Measurements from ENCODE around the gene FMNL2. TPM values are rescaled to one million over a fixed set of nuclear protein-coding genes. Genes with fewer than 3 reads are reported as not detected.
A peak's percentile ranks its signal among the peaks of the same experiment; 100 is the strongest.

Gene FMNL2
- polyA plus RNA-seq, 1 donor: 35.3 TPM

DNA sequence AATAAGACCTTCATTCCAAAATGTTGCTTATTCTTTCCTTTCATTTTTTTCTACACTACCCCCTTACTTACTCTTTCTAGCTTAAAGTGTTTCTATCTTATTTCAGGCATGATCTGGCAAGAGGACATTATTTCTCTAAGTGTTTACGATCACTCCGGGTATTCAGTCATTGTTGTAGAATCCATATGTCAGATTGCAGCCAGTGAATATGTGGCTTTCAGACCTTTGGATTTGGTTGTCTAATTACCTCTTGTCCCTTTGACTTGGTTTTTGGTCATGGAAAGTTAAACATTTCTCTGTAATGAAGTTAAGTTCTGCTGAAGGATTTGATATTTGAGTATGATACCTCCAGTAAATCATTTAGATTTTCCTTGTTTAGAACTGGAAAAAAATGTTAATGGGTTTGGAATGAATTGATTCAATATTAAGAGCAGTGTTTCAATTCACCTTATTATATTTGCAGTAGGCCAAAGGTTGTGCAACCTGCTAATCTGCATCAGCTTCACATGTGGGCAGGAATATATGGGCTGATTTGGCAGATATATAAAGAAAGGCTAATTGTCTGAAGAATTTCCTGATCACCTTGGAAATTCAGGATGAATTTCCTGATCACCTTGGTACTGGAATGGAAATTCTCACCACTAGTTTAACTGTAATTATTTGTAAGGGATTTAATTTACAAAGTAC is 227.4 kb downstream of the FMNL2 start:
- Histone ChIP-seq H3K9me3 (ENCODE audit: control insufficient read depth, low read depth, low read length) (no peaks in the 10 kb centered on the region), H3K4me1 (ENCODE audit: control insufficient read depth, insufficient read depth, low read length) (no peaks in the 10 kb centered on the region), H3K36me3 (ENCODE audit: control insufficient read depth, insufficient read depth, low read length) (peaks cover 8% of the 10 kb centered on the region), H3K4me3 (ENCODE audit: low read length) (no peak overlapping the region), H3K27me3 (ENCODE audit: control insufficient read depth, insufficient read depth, low read length) (no peaks in the 10 kb centered on the region), H3K27ac (ENCODE audit: low read length) (no peak overlapping the region)
- DNase-seq: peak in 1 of 2 donors; percentile 46
- no CpG with 5 or more reads among the region's 2 CpGs for WGBS (ENCODE audit: insufficient coverage, low lambda C conversion rate)

- WGBS (ENCODE audit: insufficient coverage, low lambda C conversion rate): no CpG with 5 or more reads among the region's 5 CpGs
- no peaks in the 10 kb centered on the region for H3K4me1 ChIP-seq (ENCODE audit: control insufficient read depth, insufficient read depth, low read length)
- H3K36me3 ChIP-seq (ENCODE audit: control insufficient read depth, insufficient read depth, low read length): peaks cover 8% of the 10 kb centered on the region
- DNase-seq: peak in 1 of 2 donors; percentile 49
- no peak overlapping the region for H3K27ac ChIP-seq (ENCODE audit: low read length)
- no peaks in the 10 kb centered on the region for H3K9me3 ChIP-seq (ENCODE audit: control insufficient read depth, low read depth, low read length)
- no peak overlapping the region for H3K4me3 ChIP-seq (ENCODE audit: low read length)
- no peaks in the 10 kb centered on the region for H3K27me3 ChIP-seq (ENCODE audit: control insufficient read depth, insufficient read depth, low read length)
These were observed 228.8 kb downstream of the FMNL2 start for GRCh38 chr2:152563764-152564163.

GRCh38 chr2:152564754-152565551 is 230.0 kb downstream of the FMNL2 start:
- DNase-seq: no peak
- no peak overlapping the region for H3K27ac ChIP-seq (ENCODE audit: low read length)
- peaks cover 5% of the 10 kb centered on the region for H3K36me3 ChIP-seq (ENCODE audit: control insufficient read depth, insufficient read depth, low read length)
- no peaks in the 10 kb centered on the region for H3K4me1 ChIP-seq (ENCODE audit: control insufficient read depth, insufficient read depth, low read length)
- H3K27me3 ChIP-seq (ENCODE audit: control insufficient read depth, insufficient read depth, low read length): no peaks in the 10 kb centered on the region
- WGBS (ENCODE audit: insufficient coverage, low lambda C conversion rate): 100% methylated on average over 1 of the region's 4 CpGs
- H3K4me3 ChIP-seq (ENCODE audit: low read length): no peak overlapping the region
- no peaks in the 10 kb centered on the region for H3K9me3 ChIP-seq (ENCODE audit: control insufficient read depth, low read depth, low read length)

DNA sequence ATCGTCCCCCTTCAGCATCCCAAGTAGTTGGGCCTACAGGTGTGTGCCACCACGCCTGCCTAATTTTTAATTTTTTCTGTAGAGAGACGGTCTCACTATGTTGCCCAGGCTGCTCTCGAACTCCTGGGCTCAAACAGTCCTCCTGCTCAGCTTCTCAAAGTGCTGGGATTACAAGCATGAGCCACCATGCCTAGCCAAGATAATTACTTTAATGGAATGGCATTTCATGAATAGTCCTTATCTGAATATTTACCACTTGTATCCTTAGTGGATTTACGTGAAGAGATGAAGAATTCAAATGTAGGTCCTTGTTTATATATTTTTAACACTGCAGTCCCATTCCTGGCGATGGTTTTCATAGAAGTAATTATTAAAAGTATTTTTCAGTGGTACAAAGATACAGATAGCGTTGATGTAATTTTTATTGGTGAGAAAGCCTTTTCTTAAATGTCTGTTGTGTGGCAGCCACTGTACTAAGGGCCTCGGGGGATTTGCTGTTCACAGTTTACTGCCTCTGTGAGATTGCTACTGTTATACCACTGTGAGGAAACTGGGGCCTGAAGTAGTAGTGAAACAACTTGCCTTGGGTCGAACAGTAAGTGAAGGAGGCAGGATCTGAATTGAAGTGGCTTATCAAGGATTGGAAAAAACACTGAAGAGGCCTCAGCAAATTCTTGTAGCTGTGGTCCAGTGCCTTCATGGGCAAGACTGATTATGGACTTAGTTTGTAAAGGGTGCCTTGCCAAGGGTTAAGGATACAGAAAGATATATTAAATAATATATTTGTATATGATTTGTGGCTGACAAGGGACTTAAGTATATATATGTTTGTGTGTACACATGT is 231.1 kb downstream of the FMNL2 start:
- Histone ChIP-seq H3K27ac (ENCODE audit: low read length) (no peak overlapping the region), H3K4me1 (ENCODE audit: control insufficient read depth, insufficient read depth, low read length) (no peaks in the 10 kb centered on the region)
- 73% methylated on average over 3 of the region's 9 CpGs for WGBS (ENCODE audit: insufficient coverage, low lambda C conversion rate)

GRCh38 chr2:152566728-152567069 is 231.7 kb downstream of the FMNL2 start:
- Histone ChIP-seq H3K4me3 (ENCODE audit: low read length) (no peak overlapping the region), H3K27me3 (ENCODE audit: control insufficient read depth, insufficient read depth, low read length) (no peaks in the 10 kb centered on the region), H3K4me1 (ENCODE audit: control insufficient read depth, insufficient read depth, low read length) (no peaks in the 10 kb centered on the region), H3K36me3 (ENCODE audit: control insufficient read depth, insufficient read depth, low read length) (no peaks in the 10 kb centered on the region), H3K27ac (ENCODE audit: low read length) (no peak overlapping the region), H3K9me3 (ENCODE audit: control insufficient read depth, low read depth, low read length) (no peaks in the 10 kb centered on the region)
- no peak for DNase-seq
- 85% methylated on average over 3 of the region's 5 CpGs for WGBS (ENCODE audit: insufficient coverage, low lambda C conversion rate)

More for the DNA sequence above, 231.1 kb downstream of the FMNL2 start:
- Histone ChIP-seq H3K36me3 (ENCODE audit: control insufficient read depth, insufficient read depth, low read length) (peaks cover under 1% of the 10 kb centered on the region), H3K27me3 (ENCODE audit: control insufficient read depth, insufficient read depth, low read length) (no peaks in the 10 kb centered on the region), H3K4me3 (ENCODE audit: low read length) (no peak overlapping the region), H3K9me3 (ENCODE audit: control insufficient read depth, low read depth, low read length) (no peaks in the 10 kb centered on the region)
- DNase-seq: no peak

- DNase-seq: no peak
- no peak overlapping the region for H3K4me3 ChIP-seq (ENCODE audit: low read length)
- H3K27ac ChIP-seq (ENCODE audit: low read length): no peak overlapping the region
- H3K9me3 ChIP-seq (ENCODE audit: control insufficient read depth, low read depth, low read length): no peaks in the 10 kb centered on the region
- no peaks in the 10 kb centered on the region for H3K36me3 ChIP-seq (ENCODE audit: control insufficient read depth, insufficient read depth, low read length)
- H3K4me1 ChIP-seq (ENCODE audit: control insufficient read depth, insufficient read depth, low read length): no peaks in the 10 kb centered on the region
- no CpG with 5 or more reads among the region's 3 CpGs for WGBS (ENCODE audit: insufficient coverage, low lambda C conversion rate)
- H3K27me3 ChIP-seq (ENCODE audit: control insufficient read depth, insufficient read depth, low read length): no peaks in the 10 kb centered on the region
These were observed 233.6 kb downstream of the FMNL2 start for GRCh38 chr2:152568531-152568930.

DNA sequence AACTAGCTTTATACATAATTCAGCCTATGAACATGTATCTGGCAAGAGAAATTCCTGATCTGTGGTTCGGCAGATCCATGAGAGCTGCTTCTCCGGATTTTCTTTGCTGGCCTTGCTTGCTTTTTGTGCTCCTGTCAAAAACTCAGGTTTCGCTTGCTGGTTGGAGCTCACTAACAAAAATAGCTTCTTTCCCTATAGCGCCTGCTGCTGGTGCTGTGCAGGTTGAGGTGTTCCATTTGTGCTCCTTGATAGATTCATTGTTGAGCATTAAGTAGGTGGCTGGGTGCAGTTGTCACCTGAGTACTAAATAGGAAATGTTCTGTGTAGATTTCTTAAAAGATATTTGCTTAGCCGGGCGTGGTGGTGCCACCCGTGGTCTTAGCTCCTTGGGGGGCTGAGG is 234.2 kb downstream of the FMNL2 start:
- DNase-seq: no peak
- 80% methylated on average over 3 of the region's 7 CpGs for WGBS (ENCODE audit: insufficient coverage, low lambda C conversion rate)
- Histone ChIP-seq H3K36me3 (ENCODE audit: control insufficient read depth, insufficient read depth, low read length) (no peaks in the 10 kb centered on the region), H3K4me3 (ENCODE audit: low read length) (no peak overlapping the region), H3K9me3 (ENCODE audit: control insufficient read depth, low read depth, low read length) (no peaks in the 10 kb centered on the region), H3K27me3 (ENCODE audit: control insufficient read depth, insufficient read depth, low read length) (no peaks in the 10 kb centered on the region), H3K4me1 (ENCODE audit: control insufficient read depth, insufficient read depth, low read length) (no peaks in the 10 kb centered on the region), H3K27ac (ENCODE audit: low read length) (no peak overlapping the region)

DNA sequence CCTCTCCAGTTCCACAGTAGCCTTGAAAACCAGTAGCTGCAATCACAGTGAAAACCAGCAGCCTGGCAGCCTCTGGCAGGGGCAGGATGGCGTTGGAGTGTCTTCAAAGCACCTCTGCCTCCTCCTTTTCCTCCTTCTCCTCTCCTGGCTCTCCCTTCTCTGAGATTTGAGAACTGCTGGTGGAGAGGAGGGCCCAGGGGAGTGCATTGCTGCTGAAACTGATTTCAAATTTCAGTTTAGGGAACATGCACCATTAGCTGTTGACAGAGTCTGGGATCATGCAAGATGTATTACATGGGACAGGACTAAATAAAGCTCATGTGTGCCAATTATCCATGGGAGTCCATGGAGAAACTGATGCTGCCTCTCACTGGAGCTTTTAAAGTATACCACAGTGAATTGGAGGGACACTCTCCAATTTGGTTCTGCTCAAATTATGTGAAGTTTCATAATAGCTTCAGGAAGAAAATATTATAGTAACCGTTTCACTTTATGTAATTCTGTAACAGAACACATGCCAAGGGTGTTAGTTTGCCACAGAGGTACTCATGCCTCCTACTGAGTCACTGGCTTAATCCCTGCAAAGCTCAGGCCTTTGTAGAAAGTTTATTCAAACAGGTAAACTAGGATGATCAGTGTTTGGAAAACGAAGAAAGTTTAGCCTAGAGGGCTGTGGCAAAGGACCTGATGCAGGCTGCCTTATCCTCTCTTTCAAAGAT is 236.2 kb downstream of the FMNL2 start:
- Histone ChIP-seq H3K36me3 (ENCODE audit: control insufficient read depth, insufficient read depth, low read length) (peaks cover 2% of the 10 kb centered on the region), H3K4me3 (ENCODE audit: low read length) (no peak overlapping the region), H3K9me3 (ENCODE audit: control insufficient read depth, low read depth, low read length) (no peaks in the 10 kb centered on the region), H3K27ac (ENCODE audit: low read length) (no peak overlapping the region), H3K4me1 (ENCODE audit: control insufficient read depth, insufficient read depth, low read length) (no peaks in the 10 kb centered on the region), H3K27me3 (ENCODE audit: control insufficient read depth, insufficient read depth, low read length) (no peaks in the 10 kb centered on the region)
- no peak for DNase-seq
- 50% methylated on average over 1 of the region's 3 CpGs for WGBS (ENCODE audit: insufficient coverage, low lambda C conversion rate)

DNA sequence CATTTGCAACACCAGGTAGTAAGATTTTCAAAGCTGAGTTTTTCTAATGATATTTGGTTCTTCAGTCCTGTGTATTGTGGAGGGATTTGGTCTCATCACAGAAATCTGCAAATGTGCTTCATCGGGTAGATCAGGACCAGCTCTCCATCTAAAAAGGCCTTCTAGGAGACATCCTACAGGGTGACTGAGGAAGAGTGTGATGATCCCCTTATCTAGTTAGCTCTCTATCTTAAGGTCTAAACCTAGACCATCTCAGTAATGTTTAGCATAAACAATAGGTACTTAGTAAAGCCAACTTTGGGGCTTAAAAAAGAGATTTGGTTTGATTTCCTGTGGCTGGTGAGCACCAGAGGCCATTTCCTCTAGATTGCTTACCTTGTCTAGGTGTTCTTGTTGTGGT is 237.1 kb downstream of the FMNL2 start:
- no peak overlapping the region for H3K4me3 ChIP-seq (ENCODE audit: low read length)
- WGBS (ENCODE audit: insufficient coverage, low lambda C conversion rate): no CpG with 5 or more reads among the region's 1 CpG
- DNase-seq: no peak

GRCh38 chr2:152573168-152573567 is 238.2 kb downstream of the FMNL2 start:
- H3K36me3 ChIP-seq (ENCODE audit: control insufficient read depth, insufficient read depth, low read length): peaks cover 2% of the 10 kb centered on the region
- H3K9me3 ChIP-seq (ENCODE audit: control insufficient read depth, low read depth, low read length): no peaks in the 10 kb centered on the region
- no peak overlapping the region for H3K4me3 ChIP-seq (ENCODE audit: low read length)
- no peaks in the 10 kb centered on the region for H3K27me3 ChIP-seq (ENCODE audit: control insufficient read depth, insufficient read depth, low read length)
- no peaks in the 10 kb centered on the region for H3K4me1 ChIP-seq (ENCODE audit: control insufficient read depth, insufficient read depth, low read length)
- 100% methylated on average over 1 of the region's 4 CpGs for WGBS (ENCODE audit: insufficient coverage, low lambda C conversion rate)
- no peak for DNase-seq
- H3K27ac ChIP-seq (ENCODE audit: low read length): no peak overlapping the region

More for the DNA sequence above, 237.1 kb downstream of the FMNL2 start:
- no peak overlapping the region for H3K27ac ChIP-seq (ENCODE audit: low read length)
- no peaks in the 10 kb centered on the region for H3K27me3 ChIP-seq (ENCODE audit: control insufficient read depth, insufficient read depth, low read length)
- peaks cover 2% of the 10 kb centered on the region for H3K36me3 ChIP-seq (ENCODE audit: control insufficient read depth, insufficient read depth, low read length)
- H3K4me1 ChIP-seq (ENCODE audit: control insufficient read depth, insufficient read depth, low read length): no peaks in the 10 kb centered on the region
- H3K9me3 ChIP-seq (ENCODE audit: control insufficient read depth, low read depth, low read length): no peaks in the 10 kb centered on the region

Measured in large intestine (tissue), 3 donors.